ENCODE results near the gene SCG2.

The SCG2 gene

GRCh38 chr2:223625652-223626051, 23.5 kb upstream of the SCG2 start:
- in situ Hi-C loops (cut with MboI; ENCODE audit: low sequenced_read_pairs, unreplicated experiment) = no loop called here
- TF ChIP-seq CTCF (IDR thresholded peaks at IDR 0.05; ENCODE audit: borderline replicate concordance, control extremely low read depth, extremely low read depth, insufficient read depth, missing control alignments) = no peak
- DNase-seq (ENCODE audit: low spot score) = no peak

- no peak for DNase-seq (ENCODE audit: low spot score)
- no peak for TF ChIP-seq CTCF (IDR thresholded peaks at IDR 0.05; ENCODE audit: borderline replicate concordance, control extremely low read depth, extremely low read depth, insufficient read depth, missing control alignments)
- in situ Hi-C loops (cut with MboI; ENCODE audit: low sequenced_read_pairs, unreplicated experiment) = no loop called here
These were observed 19.7 kb upstream of the SCG2 start for GRCh38 chr2:223621901-223622300.

GRCh38 chr2:223619486-223620129, 17.4 kb upstream of the SCG2 start:
- no peak for DNase-seq (ENCODE audit: low spot score)
- in situ Hi-C loops (cut with MboI; ENCODE audit: low sequenced_read_pairs, unreplicated experiment) = no loop called here
- no peak for TF ChIP-seq CTCF (IDR thresholded peaks at IDR 0.05; ENCODE audit: borderline replicate concordance, control extremely low read depth, extremely low read depth, insufficient read depth, missing control alignments)

- TF ChIP-seq CTCF (IDR thresholded peaks at IDR 0.05; ENCODE audit: borderline replicate concordance, control extremely low read depth, extremely low read depth, insufficient read depth, missing control alignments) = no peak
- no peak for DNase-seq (ENCODE audit: low spot score)
- in situ Hi-C loops (cut with MboI; ENCODE audit: low sequenced_read_pairs, unreplicated experiment) = no loop called here
These were observed 16.2 kb upstream of the SCG2 start for GRCh38 chr2:223618172-223619035.

- no peak for DNase-seq (ENCODE audit: low spot score)
- no peak for TF ChIP-seq CTCF (IDR thresholded peaks at IDR 0.05; ENCODE audit: borderline replicate concordance, control extremely low read depth, extremely low read depth, insufficient read depth, missing control alignments)
- in situ Hi-C loops (cut with MboI; ENCODE audit: low sequenced_read_pairs, unreplicated experiment) = no loop called here
These were observed 12.4 kb upstream of the SCG2 start for GRCh38 chr2:223614534-223614933.

GRCh38 chr2:223613017-223613950, 11.1 kb upstream of the SCG2 start:
- in situ Hi-C loops (cut with MboI; ENCODE audit: low sequenced_read_pairs, unreplicated experiment) = no loop called here
- no peak for DNase-seq (ENCODE audit: low spot score)

More at GRCh38 chr2:223613017-223613950, 11.1 kb upstream of the SCG2 start:
- no peak for TF ChIP-seq CTCF (IDR thresholded peaks at IDR 0.05; ENCODE audit: borderline replicate concordance, control extremely low read depth, extremely low read depth, insufficient read depth, missing control alignments)

Measured in GM13976 (cell line).